ENCODE results near the gene NADK.

The NADK gene

GRCh38 chr1:1788646-1789431 lies 10.6 kb upstream of the NADK start:
- CTCF ChIA-PET: interaction anchor here (0.8 to 1.9 kb wide), 6 partner anchors 9 to 120 kb away, joined by 3 to 5 read pairs (median 4); no protein-coding TSS in a partner anchor

GRCh38 chr1:1788136-1788535 lies 9.9 kb upstream of the NADK start:
- POLR2A ChIA-PET: no interaction called here
- TF ChIP-seq CTCF (IDR thresholded peaks at IDR 0.05; ENCODE audit: control extremely low read depth, extremely low read depth, low read depth, missing control alignments): no peak
- CTCF ChIA-PET: interaction anchor here (0.8 to 1.9 kb wide), 4 partner anchors 8 to 118 kb away, joined by 3 to 5 read pairs (median 4); no protein-coding TSS in a partner anchor
- DNase-seq (ENCODE audit: extremely low spot score): no peak

More at GRCh38 chr1:1788646-1789431, 10.6 kb upstream of the NADK start:
- TF ChIP-seq CTCF (IDR thresholded peaks at IDR 0.05; ENCODE audit: control extremely low read depth, extremely low read depth, low read depth, missing control alignments): peak; percentile 52
- no peak for DNase-seq (ENCODE audit: extremely low spot score)
- POLR2A ChIA-PET: no interaction called here

- CTCF ChIA-PET: interaction anchor here (1.4 kb wide), 1 partner anchor 119 kb away, joined by 4 read pairs; no protein-coding TSS in a partner anchor
- POLR2A ChIA-PET: interaction anchor here (0.6 kb wide), 1 partner anchor 258 kb away, joined by 5 read pairs; no protein-coding TSS in a partner anchor
- TF ChIP-seq CTCF (IDR thresholded peaks at IDR 0.05; ENCODE audit: control extremely low read depth, extremely low read depth, low read depth, missing control alignments): no peak
- DNase-seq (ENCODE audit: extremely low spot score): no peak
These were observed 8.8 kb upstream of the NADK start for GRCh38 chr1:1786836-1787605.

- POLR2A ChIA-PET: no interaction called here
- CTCF ChIA-PET: interaction anchor here (2.3 kb wide), 1 partner anchor 120 kb away, joined by 7 read pairs; no protein-coding TSS in a partner anchor
- no peak for TF ChIP-seq CTCF (IDR thresholded peaks at IDR 0.05; ENCODE audit: control extremely low read depth, extremely low read depth, low read depth, missing control alignments)
- DNase-seq (ENCODE audit: extremely low spot score): no peak
These were observed 7.4 kb upstream of the NADK start for GRCh38 chr1:1785666-1786065.

DNA sequence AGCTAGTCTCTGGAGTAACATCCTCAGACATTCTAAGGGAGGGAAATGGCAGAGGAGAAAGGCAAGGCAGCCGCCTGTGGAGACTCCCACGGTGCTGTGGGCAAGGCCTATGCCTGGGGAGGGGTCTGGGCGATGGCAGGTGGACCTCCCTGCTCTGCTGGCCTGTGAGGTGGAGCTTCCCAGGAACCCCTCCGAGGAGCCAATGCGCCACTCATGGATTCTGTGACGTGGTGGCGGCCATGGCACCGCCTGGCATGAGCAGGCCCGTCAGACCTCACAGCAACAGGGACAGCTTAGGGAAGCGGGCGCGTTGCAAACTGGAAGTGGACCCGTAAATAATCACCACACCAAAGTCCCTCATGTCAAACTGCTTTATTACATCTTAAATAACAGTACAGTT lies 6.7 kb upstream of the NADK start:
- ChIA-PET POLR2A (no interaction called here), CTCF (interaction anchor here (1.0 to 2.3 kb wide), 3 partner anchors 10 to 120 kb away, joined by 3 to 7 read pairs (median 7); no protein-coding TSS in a partner anchor)
- TF ChIP-seq CTCF (IDR thresholded peaks at IDR 0.05; ENCODE audit: control extremely low read depth, extremely low read depth, low read depth, missing control alignments): no peak
- DNase-seq (ENCODE audit: extremely low spot score): no peak

DNA sequence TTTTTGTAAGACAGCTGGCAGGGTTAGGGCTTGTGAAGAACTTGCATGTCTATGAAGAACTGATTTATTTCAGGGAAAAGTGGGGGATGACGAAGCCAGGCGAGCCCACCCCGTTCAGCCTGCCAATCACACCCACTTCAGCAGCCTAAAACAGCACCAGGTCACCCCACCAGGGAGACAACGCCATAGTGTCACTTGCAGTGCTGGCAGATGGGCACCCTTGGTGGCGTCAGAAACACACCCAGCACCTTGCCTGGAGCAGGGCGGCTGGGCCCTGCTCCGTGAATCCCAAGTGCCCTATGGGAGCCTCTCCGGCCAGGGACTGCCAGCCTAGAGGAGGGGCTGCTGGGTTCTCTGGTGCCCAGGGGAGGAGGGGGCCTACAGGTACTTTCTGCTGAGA lies 5.0 kb upstream of the NADK start:
- no peak for TF ChIP-seq CTCF (IDR thresholded peaks at IDR 0.05; ENCODE audit: control extremely low read depth, extremely low read depth, low read depth, missing control alignments)
- ChIA-PET CTCF (no interaction called here), POLR2A (no interaction called here)
- no peak for DNase-seq (ENCODE audit: extremely low spot score)

All from GM10248 (cell line).